Astrocyte (in vitro differentiated cells and primary cell): ENCODE data around the gene PTPN14. TPM values are rescaled to one million over a fixed set of nuclear protein-coding genes. Genes with fewer than 3 reads are reported as not detected.

Experiments
- DNase-seq: peaks from one replicate; pipeline ENCODE4 v3.0.0-alpha.2; 2010; ENCODE audit warnings: low read depth
- FAIRE-seq: peaks from 2 replicates; lab custom pipeline; 2011; peaks lifted over from hg19 to GRCh38; lab: Jason Lieb, UNC
- H2AFZ ChIP-seq: 2 replicates; pipeline ENCODE4 v1.6.0; 2012; ENCODE audit warnings: low read depth, low read length, inconsistent platforms
- H3K27ac ChIP-seq: 2 replicates; pipeline ENCODE4 v1.5.1; 2011; ENCODE audit warnings: low read depth, low read length, inconsistent platforms
- H3K27me3 ChIP-seq: 2 replicates; pipeline ENCODE4 v1.6.0; 2011; ENCODE audit warnings: low read length, inconsistent platforms; ENCODE audit not compliant: insufficient read depth
- H3K36me3 ChIP-seq: 2 replicates; pipeline ENCODE4 v1.5.1; 2011; ENCODE audit warnings: low read length, inconsistent platforms; ENCODE audit not compliant: insufficient read depth
- H3K4me1 ChIP-seq: 2 replicates; pipeline ENCODE4 v1.5.1; 2011; ENCODE audit warnings: low read length, inconsistent platforms; ENCODE audit not compliant: insufficient read depth
- H3K4me2 ChIP-seq: 2 replicates; pipeline ENCODE4 v1.6.0; 2012; ENCODE audit warnings: low read length, inconsistent platforms
- H3K4me3 ChIP-seq: 2 replicates; pipeline ENCODE4 v1.5.1; 2011; ENCODE audit warnings: low read depth, mild to moderate bottlenecking, low read length, inconsistent platforms; ENCODE audit not compliant: insufficient read depth
- H3K79me2 ChIP-seq: 2 replicates; pipeline ENCODE4 v1.6.0; 2012; ENCODE audit warnings: mild to moderate bottlenecking, low read length, inconsistent platforms; ENCODE audit not compliant: insufficient read depth
- H3K9ac ChIP-seq: 2 replicates; pipeline ENCODE4 v1.6.0; 2012; ENCODE audit warnings: mild to moderate bottlenecking, low read length, inconsistent platforms
- H3K9me3 ChIP-seq: 2 replicates; pipeline ENCODE4 v1.5.1; 2012; ENCODE audit warnings: low read depth, mild to moderate bottlenecking, low read length, inconsistent platforms; ENCODE audit not compliant: insufficient read depth
- H4K20me1 ChIP-seq: 2 replicates; pipeline ENCODE4 v1.6.0; 2012; ENCODE audit warnings: low read length, inconsistent platforms; ENCODE audit not compliant: insufficient read depth
- H3K27ac Mint-ChIP-seq: one replicate; pipeline ENCODE4 v1.8.0; 2021; ENCODE audit warnings: mild to moderate bottlenecking, mixed read lengths; ENCODE audit not compliant: unreplicated experiment
- H3K27me3 Mint-ChIP-seq: one replicate; pipeline ENCODE4 v1.8.0; 2021; ENCODE audit warnings: low read depth, mixed read lengths; ENCODE audit not compliant: unreplicated experiment
- H3K36me3 Mint-ChIP-seq: one replicate; pipeline ENCODE4 v1.8.0; 2021; ENCODE audit warnings: low read depth, mixed read lengths; ENCODE audit not compliant: unreplicated experiment
- H3K4me1 Mint-ChIP-seq: one replicate; pipeline ENCODE4 v1.8.0; 2021; ENCODE audit warnings: low read depth, mixed read lengths; ENCODE audit not compliant: unreplicated experiment
- H3K4me3 Mint-ChIP-seq: one replicate; pipeline ENCODE4 v1.8.0; 2021; ENCODE audit warnings: mild to moderate bottlenecking, moderate library complexity, mixed read lengths; ENCODE audit not compliant: unreplicated experiment
- H3K9me3 Mint-ChIP-seq: one replicate; pipeline ENCODE4 v1.8.0; 2021; ENCODE audit warnings: mild to moderate bottlenecking, mixed read lengths; ENCODE audit not compliant: unreplicated experiment
- EZH2 ChIP-seq: IDR thresholded peaks from 2 replicates; pipeline ENCODE4 v1.6.1; 2012; ENCODE audit warnings: mild to moderate bottlenecking, low read length, inconsistent platforms; ENCODE audit not compliant: insufficient read depth
- total RNA-seq: library from RNA; stranded (reverse); gene quantifications from 2 replicates; pipeline ENCODE4 v1.2.1, GENCODE V29; 2021
- TF ChIP-seq, protein P1 (sequence below): IDR thresholded peaks from 2 replicates; pipeline ENCODE4 v1.5.1; 2011; ENCODE audit warnings: low read depth, mild to moderate bottlenecking, inconsistent platforms, low read length, moderate library complexity; ENCODE audit not compliant: insufficient read depth

Gene PTPN14
- total RNA-seq, 1 donor from 2014 or later = 177 TPM

- Histone ChIP-seq H3K4me3 (no peak overlapping the region), H3K4me2 (peak overlapping the region; percentile 46), H2AFZ (no peak overlapping the region), H3K9me3 (no peaks in the 10 kb centered on the region), H3K4me1 (peaks cover 20% of the 10 kb centered on the region), H3K27me3 (no peaks in the 10 kb centered on the region), H3K79me2 (peaks cover 98% of the 10 kb centered on the region), H3K27ac (peak overlapping the region; percentile 74), H3K9ac (peak overlapping the region; percentile 41), H4K20me1 (peaks cover 77% of the 10 kb centered on the region), H3K36me3 (no peaks in the 10 kb centered on the region)
- H3K4me1 Mint-ChIP-seq = peaks cover 62% of the 10 kb centered on the region
- DNase-seq = peak; percentile 80
- H3K27me3 Mint-ChIP-seq = no peaks in the 10 kb centered on the region
- no peak overlapping the region for H3K4me3 Mint-ChIP-seq
- TF ChIP-seq, protein P1, sequence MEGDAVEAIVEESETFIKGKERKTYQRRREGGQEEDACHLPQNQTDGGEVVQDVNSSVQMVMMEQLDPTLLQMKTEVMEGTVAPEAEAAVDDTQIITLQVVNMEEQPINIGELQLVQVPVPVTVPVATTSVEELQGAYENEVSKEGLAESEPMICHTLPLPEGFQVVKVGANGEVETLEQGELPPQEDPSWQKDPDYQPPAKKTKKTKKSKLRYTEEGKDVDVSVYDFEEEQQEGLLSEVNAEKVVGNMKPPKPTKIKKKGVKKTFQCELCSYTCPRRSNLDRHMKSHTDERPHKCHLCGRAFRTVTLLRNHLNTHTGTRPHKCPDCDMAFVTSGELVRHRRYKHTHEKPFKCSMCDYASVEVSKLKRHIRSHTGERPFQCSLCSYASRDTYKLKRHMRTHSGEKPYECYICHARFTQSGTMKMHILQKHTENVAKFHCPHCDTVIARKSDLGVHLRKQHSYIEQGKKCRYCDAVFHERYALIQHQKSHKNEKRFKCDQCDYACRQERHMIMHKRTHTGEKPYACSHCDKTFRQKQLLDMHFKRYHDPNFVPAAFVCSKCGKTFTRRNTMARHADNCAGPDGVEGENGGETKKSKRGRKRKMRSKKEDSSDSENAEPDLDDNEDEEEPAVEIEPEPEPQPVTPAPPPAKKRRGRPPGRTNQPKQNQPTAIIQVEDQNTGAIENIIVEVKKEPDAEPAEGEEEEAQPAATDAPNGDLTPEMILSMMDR = no peak
- no peak for TF ChIP-seq EZH2
- H3K9me3 Mint-ChIP-seq = no peaks in the 10 kb centered on the region
- FAIRE-seq = no peak
- peak overlapping the region; percentile 78 for H3K27ac Mint-ChIP-seq
- H3K36me3 Mint-ChIP-seq = peaks cover 3% of the 10 kb centered on the region
These were observed 58.1 kb downstream of the PTPN14 start for GRCh38 chr1:214493126-214493796.

DNA sequence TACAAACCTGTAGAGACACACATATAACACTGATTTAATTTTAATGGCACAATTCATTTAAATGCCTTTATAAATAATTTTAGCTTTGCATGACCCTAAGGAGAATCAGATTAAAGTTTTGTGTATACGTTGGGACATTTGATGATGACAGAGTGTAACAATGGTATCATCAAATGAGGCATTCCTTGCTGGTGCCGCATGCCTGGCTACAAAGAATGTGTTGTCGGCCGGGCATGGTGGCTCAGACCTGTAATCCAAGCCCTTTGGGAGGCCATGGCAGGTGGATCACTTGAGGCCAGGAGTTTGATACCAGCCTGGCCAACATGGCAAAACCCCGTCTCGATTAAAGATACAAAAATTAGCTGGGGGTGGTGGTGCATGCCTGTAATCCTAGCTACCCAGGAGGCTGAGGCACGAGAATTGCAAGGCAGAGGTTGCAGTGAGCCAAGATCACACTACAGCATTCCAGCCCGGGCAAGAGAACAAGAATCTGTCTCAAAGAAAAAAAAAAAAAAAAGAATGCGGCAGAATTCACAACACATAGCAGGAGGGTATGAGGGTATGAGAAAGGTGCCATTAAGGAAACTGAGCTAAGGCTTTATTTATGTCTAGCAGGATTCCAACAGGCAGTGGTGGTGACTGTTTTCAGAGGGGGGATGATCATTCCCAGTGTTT lies 58.9 kb downstream of the PTPN14 start:
- H3K9me3 ChIP-seq = no peaks in the 10 kb centered on the region
- peak overlapping the region; percentile 74 for H3K27ac ChIP-seq
- no peak for FAIRE-seq
- no peaks in the 10 kb centered on the region for H3K27me3 ChIP-seq
- H3K4me3 ChIP-seq = no peak overlapping the region
- DNase-seq = peak; percentile 86
- no peak overlapping the region for H2AFZ ChIP-seq
- H3K36me3 ChIP-seq = no peaks in the 10 kb centered on the region
- peaks cover 98% of the 10 kb centered on the region for H3K79me2 ChIP-seq
- Mint-ChIP-seq H3K4me3 (peak overlapping the region; percentile 55), H3K27ac (peak overlapping the region; percentile 84), H3K9me3 (no peaks in the 10 kb centered on the region), H3K4me1 (peaks cover 63% of the 10 kb centered on the region), H3K27me3 (no peaks in the 10 kb centered on the region), H3K36me3 (peaks cover 3% of the 10 kb centered on the region)
- H3K4me2 ChIP-seq = peak overlapping the region; percentile 46
- H4K20me1 ChIP-seq = peaks cover 81% of the 10 kb centered on the region
- H3K9ac ChIP-seq = peak overlapping the region; percentile 41
- TF ChIP-seq EZH2 = no peak
- TF ChIP-seq, protein P1 = no peak
- peaks cover 20% of the 10 kb centered on the region for H3K4me1 ChIP-seq
